ENCODE results near the gene DTWD1. TPM values are rescaled to one million over a fixed set of nuclear protein-coding genes. Genes with fewer than 3 reads are reported as not detected.
"Not testable (repeated sequence)": the region's sequence is repeated elsewhere in the genome, so short reads cannot be mapped to it uniquely, and the experiment has no call there.

Gene DTWD1
- total RNA-seq, 1 donor from 2014 or later: 9.9 TPM

DNA sequence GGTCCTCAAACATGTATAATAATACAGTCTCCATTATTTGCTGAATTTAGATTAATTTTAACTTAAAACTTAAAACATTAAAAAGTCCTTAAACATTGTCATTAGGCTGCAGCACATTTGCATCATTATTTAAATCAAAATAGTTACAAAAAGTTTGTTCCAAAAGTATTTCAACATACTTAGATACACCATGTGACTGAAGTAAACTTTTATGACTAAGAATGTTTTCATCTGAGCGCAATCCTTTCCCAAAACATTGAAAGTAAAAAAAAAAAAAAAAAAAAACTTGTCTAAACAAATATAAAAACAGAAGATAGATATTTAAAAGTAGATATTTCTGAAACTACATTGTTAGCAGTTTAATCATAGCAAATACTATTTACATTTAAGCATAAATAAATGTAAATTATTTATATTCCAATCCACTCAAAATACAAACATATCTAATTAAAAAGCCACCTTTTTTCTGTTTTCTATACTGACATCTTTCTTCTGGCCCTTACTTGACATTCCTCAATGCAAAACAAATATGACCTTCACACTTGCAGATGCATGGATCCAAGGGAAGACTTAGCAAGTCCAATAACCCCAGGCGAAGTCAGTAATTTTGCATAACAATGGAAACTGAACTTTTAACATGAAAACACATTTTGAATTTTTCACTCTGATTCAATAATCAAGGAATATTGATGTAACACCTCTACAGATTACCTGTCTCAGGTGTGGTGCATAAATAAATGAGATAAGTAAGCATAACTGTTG is 10.5 kb upstream of the DTWD1 start:
- H3K4me3 ChIP-seq (ENCODE audit: low read depth, low read length): no peak overlapping the region
- DNase-seq (ENCODE audit: low read depth): no peak
- TF ChIP-seq, protein P1, sequence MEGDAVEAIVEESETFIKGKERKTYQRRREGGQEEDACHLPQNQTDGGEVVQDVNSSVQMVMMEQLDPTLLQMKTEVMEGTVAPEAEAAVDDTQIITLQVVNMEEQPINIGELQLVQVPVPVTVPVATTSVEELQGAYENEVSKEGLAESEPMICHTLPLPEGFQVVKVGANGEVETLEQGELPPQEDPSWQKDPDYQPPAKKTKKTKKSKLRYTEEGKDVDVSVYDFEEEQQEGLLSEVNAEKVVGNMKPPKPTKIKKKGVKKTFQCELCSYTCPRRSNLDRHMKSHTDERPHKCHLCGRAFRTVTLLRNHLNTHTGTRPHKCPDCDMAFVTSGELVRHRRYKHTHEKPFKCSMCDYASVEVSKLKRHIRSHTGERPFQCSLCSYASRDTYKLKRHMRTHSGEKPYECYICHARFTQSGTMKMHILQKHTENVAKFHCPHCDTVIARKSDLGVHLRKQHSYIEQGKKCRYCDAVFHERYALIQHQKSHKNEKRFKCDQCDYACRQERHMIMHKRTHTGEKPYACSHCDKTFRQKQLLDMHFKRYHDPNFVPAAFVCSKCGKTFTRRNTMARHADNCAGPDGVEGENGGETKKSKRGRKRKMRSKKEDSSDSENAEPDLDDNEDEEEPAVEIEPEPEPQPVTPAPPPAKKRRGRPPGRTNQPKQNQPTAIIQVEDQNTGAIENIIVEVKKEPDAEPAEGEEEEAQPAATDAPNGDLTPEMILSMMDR (conservative IDR thresholded peaks at IDR 0.05; ENCODE audit: low read depth, low read length): no peak

DNA sequence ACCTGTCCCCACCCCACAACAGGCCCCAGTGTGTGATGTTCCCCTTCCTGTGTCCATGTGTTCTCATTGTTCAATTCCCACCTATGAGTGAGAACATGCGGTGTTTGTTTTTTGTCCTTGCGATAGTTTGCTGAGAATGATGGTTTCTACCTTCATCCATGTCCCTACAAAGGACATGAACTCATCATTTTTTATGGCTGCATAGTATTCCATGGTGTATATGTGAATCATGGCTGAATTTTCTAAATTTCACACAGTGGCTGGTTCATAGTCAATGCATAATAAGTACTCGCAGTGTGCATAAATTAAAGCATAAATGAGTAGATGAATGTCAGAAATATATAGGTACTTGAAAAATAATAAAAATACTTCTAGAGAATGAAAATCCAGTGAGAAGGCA is 8.6 kb upstream of the DTWD1 start:
- H3K4me3 ChIP-seq (ENCODE audit: low read depth, low read length); DNase-seq (ENCODE audit: low read depth): not testable (repeated sequence)

DNA sequence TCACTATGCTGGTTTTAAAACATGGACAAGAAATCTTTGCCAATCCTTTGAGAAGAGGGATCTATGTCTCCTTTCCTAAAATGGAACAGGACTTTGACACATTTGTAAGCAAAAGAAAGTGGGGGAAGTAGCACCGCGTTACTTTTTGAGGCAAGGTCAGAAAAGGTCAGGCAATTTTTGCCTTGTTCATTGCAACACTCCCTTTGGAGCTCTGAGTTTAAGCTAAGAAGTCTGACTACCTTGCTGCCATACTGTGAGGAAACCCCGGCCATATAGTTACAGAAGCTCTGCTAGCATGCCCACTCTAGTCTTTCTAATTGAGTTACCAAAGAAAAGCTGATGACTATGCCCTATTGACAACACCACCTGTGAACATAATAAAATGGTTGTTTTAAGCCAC is 1.6 kb upstream of the DTWD1 start:
- TF ChIP-seq, protein P1 (conservative IDR thresholded peaks at IDR 0.05; ENCODE audit: low read depth, low read length): no peak
- H3K4me3 ChIP-seq (ENCODE audit: low read depth, low read length): no peak overlapping the region
- no peak for DNase-seq (ENCODE audit: low read depth)

DNA sequence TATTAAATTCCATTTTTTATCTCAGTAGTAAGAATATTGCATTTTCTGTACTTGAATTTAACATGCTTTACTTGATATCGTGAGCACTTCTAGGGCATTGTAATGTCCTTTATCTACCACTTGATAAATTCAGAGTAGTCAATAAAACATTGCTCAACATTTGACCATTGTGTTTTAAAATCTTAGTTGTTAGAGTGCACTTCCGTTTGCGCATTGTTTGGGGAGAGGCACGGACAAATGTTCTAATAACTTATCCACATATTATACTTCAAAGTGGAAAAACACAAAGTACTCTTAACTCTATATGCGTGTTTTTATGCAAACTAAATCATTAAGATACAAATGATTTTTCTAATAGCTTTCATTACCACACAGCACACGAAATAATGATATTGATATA is 649 bp upstream of the DTWD1 start:
- peak; percentile 30 for DNase-seq (ENCODE audit: low read depth)
- TF ChIP-seq, protein P1 (conservative IDR thresholded peaks at IDR 0.05; ENCODE audit: low read depth, low read length): no peak
- H3K4me3 ChIP-seq (ENCODE audit: low read depth, low read length): peak overlapping the region; percentile 94

DNA sequence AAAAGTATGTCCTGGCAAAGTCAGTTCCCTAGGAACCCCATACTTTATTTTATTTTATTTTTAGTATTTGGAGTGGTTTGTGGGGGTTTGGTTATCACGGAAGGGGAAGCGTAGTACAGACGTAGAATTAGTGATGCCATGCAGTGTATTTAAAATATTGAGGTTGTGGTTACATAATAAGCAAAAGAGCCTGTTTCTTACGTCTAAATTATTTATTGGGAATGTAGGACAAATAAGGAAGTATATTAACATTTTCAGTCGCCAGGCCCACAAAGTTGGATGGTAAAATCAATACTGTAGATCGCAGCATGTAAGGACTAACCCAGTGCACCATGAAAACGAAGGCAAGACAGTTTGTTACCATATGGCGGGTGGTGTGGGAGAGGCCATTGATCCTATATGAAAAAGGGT is 558 bp downstream of the DTWD1 start:
- no peak for DNase-seq (ENCODE audit: low read depth)
- H3K4me3 ChIP-seq (ENCODE audit: low read depth, low read length): peak overlapping the region; percentile 94
- TF ChIP-seq, protein P1 (conservative IDR thresholded peaks at IDR 0.05; ENCODE audit: low read depth, low read length): no peak

DNA sequence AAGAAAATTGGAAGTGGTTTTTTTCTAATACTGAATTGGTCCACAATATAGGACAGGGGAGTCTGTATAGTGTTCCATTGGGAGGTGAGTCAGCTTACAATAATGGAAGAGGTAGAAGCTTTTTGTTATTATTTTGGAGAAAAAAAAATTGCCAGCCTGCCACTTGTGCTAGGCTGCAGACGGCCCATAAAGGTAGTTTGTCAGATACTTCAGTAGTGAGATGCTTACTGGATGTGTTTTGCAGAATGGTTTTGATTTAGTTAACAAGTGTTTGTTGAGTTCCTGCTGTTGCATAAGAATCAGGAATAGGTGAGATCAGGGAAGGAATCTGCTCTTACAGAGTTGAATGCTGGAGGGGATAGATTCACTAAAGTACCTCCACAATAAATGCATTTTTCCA is 1.0 kb downstream of the DTWD1 start:
- no peak for DNase-seq (ENCODE audit: low read depth)
- TF ChIP-seq, protein P1 (conservative IDR thresholded peaks at IDR 0.05; ENCODE audit: low read depth, low read length): no peak
- H3K4me3 ChIP-seq (ENCODE audit: low read depth, low read length): peak overlapping the region; percentile 94

DNA sequence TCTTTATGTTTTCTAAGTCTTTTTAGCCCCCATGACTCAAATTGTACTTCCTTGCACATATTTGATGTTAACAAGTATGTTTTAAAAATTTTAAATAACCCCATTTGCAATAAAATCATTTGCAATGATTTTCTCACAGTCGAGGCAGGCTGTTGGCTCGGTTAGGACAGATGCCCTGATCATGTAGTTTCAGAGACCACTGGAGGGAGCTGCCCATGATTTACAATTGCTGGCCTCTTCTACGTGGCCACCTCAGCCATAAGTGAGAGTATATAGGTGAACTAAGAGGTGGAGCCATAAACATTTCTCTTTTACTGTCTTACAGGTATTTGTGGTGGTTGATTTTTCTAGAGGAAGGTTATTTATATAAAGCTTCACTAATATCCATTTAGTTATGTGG is 1.7 kb downstream of the DTWD1 start:
- H3K4me3 ChIP-seq (ENCODE audit: low read depth, low read length): no peak overlapping the region
- no peak for DNase-seq (ENCODE audit: low read depth)
- TF ChIP-seq, protein P1 (conservative IDR thresholded peaks at IDR 0.05; ENCODE audit: low read depth, low read length): peak; percentile 6

Data from epithelial cell of proximal tubule (primary cell).